ENCODE results near the gene OR5H6. TPM values are rescaled to one million over a fixed set of nuclear protein-coding genes. Genes with fewer than 3 reads are reported as not detected.

The OR5H6 gene
- polyA plus RNA-seq, 1 donor (not counting 4 experiments of a cell fraction or from before 2014, with no cell fraction given) = not detected

DNA sequence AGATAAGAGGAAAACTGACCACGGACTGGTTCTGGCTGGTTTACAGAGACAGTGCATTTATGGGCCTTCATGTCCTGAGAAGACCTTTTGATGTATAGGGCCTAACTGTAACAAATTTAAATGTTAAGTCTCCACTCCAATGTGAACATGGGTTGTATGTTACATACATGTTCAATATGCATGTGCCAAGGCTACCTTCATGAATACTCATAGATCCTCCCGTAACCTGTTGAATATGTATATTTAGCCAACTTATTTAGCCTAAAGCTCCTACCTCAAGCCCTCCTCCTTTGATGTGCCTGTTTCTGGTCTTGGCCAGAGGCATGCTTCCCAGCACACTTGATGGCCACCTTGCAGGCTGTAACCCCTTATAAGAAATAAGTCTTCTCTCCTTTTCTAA, 18.2 kb downstream of the OR5H6 start, which contains the start of gene OR5H2:
Gene OR5H2, plus strand, starts transcription at position 301 of the 400 bp plus-strand sequence. CDS start 398 bp downstream, outside the sequence.
- no peaks in the 10 kb centered on the region for H3K9me3 ChIP-seq (ENCODE audit: control insufficient read depth, low read depth, low read length)

DNA sequence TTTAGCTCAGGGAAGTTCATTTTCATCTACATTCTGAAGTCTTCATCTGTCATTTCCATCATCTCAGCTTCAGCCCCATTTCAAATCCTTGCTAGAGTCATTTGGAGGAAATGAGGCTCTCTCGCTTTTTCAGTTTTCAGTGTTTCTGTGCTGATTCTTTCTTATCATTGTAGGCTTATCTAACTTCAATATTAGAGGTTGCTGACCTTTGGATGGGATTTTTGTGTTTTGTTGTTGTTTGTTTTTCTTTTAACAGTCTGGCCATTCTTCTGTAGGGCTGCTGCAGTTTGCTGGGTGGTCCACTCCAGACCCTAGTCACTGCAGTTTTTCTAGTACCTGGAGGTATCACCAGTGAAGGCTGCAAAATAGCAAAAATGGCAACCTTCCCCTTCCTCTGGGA, 26.9 kb downstream of the OR5H6 start:
- FAIRE-seq (no peak), DNase-seq (ENCODE audit: low read depth, low spot score) (no peak)
- Histone ChIP-seq H3K9me3 (ENCODE audit: control insufficient read depth, low read depth, low read length) (no peaks in the 10 kb centered on the region), H3K36me3 (ENCODE audit: control insufficient read depth in 2 of 2, extremely low read depth in 1 of 2, insufficient read depth in 2 of 2, low read length in 2 of 2) (no peaks in the 10 kb centered on the region), H3K9me1 (ENCODE audit: control insufficient read depth, extremely low read depth, insufficient read depth, low read length) (no peaks in the 10 kb centered on the region), H3K4me3 (ENCODE audit: control insufficient read depth in 2 of 3, extremely low read depth in 1 of 3, insufficient read depth in 2 of 3, low read depth in 1 of 3, low read length in 3 of 3) (no peak overlapping the region), H3K9ac (ENCODE audit: control insufficient read depth, extremely low read depth, insufficient read depth, low read length) (no peak overlapping the region), H3K4me1 (ENCODE audit: control insufficient read depth, extremely low read depth, insufficient read depth, low read length) (no peaks in the 10 kb centered on the region), H3K27me3 (ENCODE audit: control insufficient read depth, extremely low read depth, insufficient read depth, low read length) (peaks cover 5% of the 10 kb centered on the region), H3K4me2 (ENCODE audit: control insufficient read depth, extremely low read depth, insufficient read depth, low read depth, low read length) (no peak overlapping the region), H2AFZ (ENCODE audit: control insufficient read depth, low read length) (no peak overlapping the region), H3K27ac (ENCODE audit: control insufficient read depth, insufficient read depth, low read length) (no peak overlapping the region), H4K20me1 (ENCODE audit: control insufficient read depth, extremely low read depth, insufficient read depth, low read length) (no peaks in the 10 kb centered on the region), H3K79me2 (ENCODE audit: control insufficient read depth, insufficient read depth, low read length) (no peaks in the 10 kb centered on the region)
- TF ChIP-seq, protein P1, sequence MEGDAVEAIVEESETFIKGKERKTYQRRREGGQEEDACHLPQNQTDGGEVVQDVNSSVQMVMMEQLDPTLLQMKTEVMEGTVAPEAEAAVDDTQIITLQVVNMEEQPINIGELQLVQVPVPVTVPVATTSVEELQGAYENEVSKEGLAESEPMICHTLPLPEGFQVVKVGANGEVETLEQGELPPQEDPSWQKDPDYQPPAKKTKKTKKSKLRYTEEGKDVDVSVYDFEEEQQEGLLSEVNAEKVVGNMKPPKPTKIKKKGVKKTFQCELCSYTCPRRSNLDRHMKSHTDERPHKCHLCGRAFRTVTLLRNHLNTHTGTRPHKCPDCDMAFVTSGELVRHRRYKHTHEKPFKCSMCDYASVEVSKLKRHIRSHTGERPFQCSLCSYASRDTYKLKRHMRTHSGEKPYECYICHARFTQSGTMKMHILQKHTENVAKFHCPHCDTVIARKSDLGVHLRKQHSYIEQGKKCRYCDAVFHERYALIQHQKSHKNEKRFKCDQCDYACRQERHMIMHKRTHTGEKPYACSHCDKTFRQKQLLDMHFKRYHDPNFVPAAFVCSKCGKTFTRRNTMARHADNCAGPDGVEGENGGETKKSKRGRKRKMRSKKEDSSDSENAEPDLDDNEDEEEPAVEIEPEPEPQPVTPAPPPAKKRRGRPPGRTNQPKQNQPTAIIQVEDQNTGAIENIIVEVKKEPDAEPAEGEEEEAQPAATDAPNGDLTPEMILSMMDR (optimal IDR thresholded peaks at IDR 0.05 in 1 of 3, IDR thresholded peaks at IDR 0.05 in 1 of 3, conservative IDR thresholded peaks at IDR 0.05 in 1 of 3; ENCODE audit: extremely low read depth in 1 of 3, insufficient read depth in 2 of 3, low read length in 3 of 3) = no peak
- no peak for TF ChIP-seq EZH2 (IDR thresholded peaks at IDR 0.05; ENCODE audit: low read length)
- dilution Hi-C loops (cut with MboI; ENCODE audit: extremely low pct_ligation_motif_present, low sequenced_read_pairs) = no loop called here

More for the DNA sequence above, 18.2 kb downstream of the OR5H6 start, which contains the start of gene OR5H2:
- TF ChIP-seq, protein P1 (optimal IDR thresholded peaks at IDR 0.05 in 1 of 3, IDR thresholded peaks at IDR 0.05 in 1 of 3, conservative IDR thresholded peaks at IDR 0.05 in 1 of 3; ENCODE audit: extremely low read depth in 1 of 3, insufficient read depth in 2 of 3, low read length in 3 of 3) = no peak
- no peak for TF ChIP-seq EZH2 (IDR thresholded peaks at IDR 0.05; ENCODE audit: low read length)
- Histone ChIP-seq H3K79me2 (ENCODE audit: control insufficient read depth, insufficient read depth, low read length) (no peaks in the 10 kb centered on the region), H3K4me1 (ENCODE audit: control insufficient read depth, extremely low read depth, insufficient read depth, low read length) (no peaks in the 10 kb centered on the region), H3K4me3 (ENCODE audit: control insufficient read depth in 2 of 3, extremely low read depth in 1 of 3, insufficient read depth in 2 of 3, low read depth in 1 of 3, low read length in 3 of 3) (no peak within 1 kb of the TSS), H3K9ac (ENCODE audit: control insufficient read depth, extremely low read depth, insufficient read depth, low read length) (no peak within 1 kb of the TSS), H4K20me1 (ENCODE audit: control insufficient read depth, extremely low read depth, insufficient read depth, low read length) (no peaks in the 10 kb centered on the region), H3K27me3 (ENCODE audit: control insufficient read depth, extremely low read depth, insufficient read depth, low read length) (no peaks in the 10 kb centered on the region), H2AFZ (ENCODE audit: control insufficient read depth, low read length) (no peak within 1 kb of the TSS), H3K36me3 (ENCODE audit: control insufficient read depth in 2 of 2, extremely low read depth in 1 of 2, insufficient read depth in 2 of 2, low read length in 2 of 2) (no peaks in the 10 kb centered on the region), H3K9me1 (ENCODE audit: control insufficient read depth, extremely low read depth, insufficient read depth, low read length) (no peaks in the 10 kb centered on the region), H3K4me2 (ENCODE audit: control insufficient read depth, extremely low read depth, insufficient read depth, low read depth, low read length) (no peak within 1 kb of the TSS), H3K27ac (ENCODE audit: control insufficient read depth, insufficient read depth, low read length) (no peak within 1 kb of the TSS)
- FAIRE-seq = no peak
- dilution Hi-C loops (cut with MboI; ENCODE audit: extremely low pct_ligation_motif_present, low sequenced_read_pairs) = no loop called here
- DNase-seq (ENCODE audit: low read depth, low spot score) = no peak
